Fibroblast of skin of abdomen (primary cell): ENCODE measurements around the gene GATD1.
A peak's percentile ranks its signal among the peaks of the same experiment; 100 is the strongest.

Source experiments
- DNase-seq: peaks from one replicate; pipeline ENCODE4 v3.0.0-alpha.2; 2013

Gene GATD1

DNA sequence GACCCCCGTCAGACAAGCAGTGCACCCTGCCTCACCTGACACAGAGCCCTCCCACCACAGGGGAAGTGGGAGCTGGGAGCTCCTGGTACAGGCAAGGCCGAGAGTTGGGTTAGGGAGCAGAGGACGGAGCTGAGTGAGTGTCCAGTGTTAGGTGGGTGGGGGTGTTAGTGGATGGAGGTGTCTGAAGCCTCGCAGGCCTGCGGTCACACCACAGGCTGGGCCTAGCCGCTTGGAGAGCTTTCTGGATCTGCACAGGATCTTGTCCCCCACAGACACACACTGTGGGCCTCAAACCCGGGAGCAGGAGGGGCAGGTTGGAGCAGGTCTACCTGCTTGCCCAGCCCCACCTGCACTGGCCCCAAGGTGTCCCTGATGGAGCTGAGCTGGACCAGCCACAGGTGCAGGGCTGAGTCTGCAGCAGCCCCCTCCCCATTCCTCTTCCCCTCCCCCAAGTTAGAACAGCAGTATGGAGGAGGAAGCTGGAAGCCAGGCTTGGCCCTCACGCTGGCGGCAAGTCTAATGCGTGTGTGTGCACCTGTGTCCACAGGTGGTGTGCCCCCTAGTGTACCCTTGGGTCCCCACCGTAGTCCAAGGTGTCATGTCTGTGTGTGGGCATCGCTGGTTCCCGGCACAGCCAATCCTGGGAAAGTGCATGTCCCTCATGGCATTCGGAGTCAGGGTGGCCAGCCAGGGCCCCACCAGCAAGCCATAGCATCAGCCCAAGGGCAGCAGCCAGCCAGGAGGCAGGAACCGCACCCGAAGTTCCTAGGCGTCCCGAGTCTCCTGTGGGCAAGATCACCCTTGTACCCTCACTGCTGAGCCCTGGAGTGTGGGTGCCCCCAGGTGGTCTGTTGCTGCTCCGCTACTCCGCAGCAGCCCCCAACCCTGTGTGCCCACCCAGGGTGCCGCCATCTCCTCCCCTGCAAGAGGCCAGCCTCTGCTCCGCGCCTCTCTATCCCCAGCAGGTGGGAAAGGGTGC is 2.0 kb upstream of the GATD1 start:
- DNase-seq, result no peak

DNA sequence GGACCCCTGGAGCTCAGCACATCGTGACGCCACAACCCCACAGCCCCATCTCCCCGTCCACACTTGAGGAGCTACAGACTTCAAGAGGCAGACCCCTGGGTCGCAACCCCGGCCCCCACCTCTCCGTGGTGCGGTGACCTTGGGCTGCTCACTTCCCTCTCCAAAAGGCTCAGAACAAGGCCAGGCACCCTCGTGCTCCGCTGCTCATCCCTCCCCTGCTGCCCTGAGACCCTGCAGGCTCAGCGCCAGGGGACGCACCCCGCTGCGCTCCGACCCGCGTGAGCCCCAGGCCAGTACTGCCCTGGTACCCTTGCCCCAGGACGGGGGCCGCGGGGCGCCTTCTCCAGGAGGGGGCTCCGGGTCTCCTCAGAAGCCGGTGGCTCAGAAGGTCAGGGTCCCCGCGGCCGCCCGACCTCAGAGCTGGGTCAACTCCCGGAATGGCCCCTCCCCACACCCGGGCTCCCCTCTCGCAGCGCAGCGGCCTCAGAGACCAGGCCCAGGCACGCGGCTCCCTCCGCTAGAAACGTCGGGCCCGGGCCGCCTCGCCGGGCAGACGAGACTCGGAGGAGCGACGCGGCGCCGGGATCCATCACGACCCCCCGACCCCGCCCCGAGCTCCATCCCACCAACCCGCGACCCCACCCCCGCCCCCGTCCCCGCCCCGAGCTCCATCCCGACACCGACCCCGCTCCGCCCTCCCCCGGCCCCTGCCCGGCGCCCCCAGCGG is 563 bp downstream of the GATD1 start:
- DNase-seq, result no peak

DNA sequence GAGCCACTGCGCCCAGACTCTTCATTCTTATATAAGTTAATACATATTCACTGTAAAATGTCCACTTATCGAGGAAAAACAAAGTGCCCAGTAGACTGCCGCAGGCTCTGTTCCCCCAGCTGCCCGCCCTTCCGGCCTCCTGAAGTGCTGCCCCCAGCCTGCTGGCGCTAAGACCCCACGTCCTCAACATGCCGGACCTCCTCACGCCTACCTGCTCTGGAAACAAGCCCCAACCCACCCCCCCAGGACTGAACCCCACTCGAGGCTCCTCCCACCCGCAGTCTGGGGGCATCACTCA is 1.1 kb downstream of the GATD1 start:
- DNase-seq, result no peak

DNA sequence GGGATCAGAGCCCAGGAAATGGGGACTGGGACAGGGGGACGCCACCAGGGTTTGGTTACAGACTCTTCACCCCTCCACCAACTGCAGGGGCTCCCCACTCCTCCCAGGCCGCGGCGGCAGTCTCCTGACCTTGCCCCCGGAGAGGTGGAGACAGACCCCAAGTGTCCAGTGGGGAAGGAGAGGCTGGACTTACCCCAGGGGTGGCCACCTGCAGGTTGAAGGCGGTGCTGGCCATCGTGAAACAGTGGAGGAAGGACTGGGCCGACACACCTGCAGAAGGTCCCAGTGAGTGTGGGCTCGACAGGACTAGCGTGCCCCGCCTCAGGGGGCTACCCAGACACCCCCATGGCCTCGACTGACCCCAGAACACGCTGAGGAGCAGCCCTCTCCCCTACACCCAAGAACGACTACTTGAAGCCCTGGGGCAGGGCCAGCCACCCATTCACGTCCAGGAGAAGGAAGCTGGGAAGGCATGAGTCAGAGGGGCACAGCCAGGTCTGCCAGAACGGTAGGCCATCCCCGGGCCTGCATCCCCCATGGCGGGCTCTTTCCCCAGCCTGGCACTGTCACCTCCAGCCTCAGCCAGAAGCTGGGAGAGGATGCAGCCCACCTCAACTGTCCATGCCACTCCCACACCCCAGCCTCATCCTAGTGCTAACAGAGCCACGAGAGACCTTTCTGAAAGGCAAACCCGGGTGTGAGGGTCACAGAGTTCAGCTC is 2.3 kb downstream of the GATD1 start:
- no peak for DNase-seq

DNA sequence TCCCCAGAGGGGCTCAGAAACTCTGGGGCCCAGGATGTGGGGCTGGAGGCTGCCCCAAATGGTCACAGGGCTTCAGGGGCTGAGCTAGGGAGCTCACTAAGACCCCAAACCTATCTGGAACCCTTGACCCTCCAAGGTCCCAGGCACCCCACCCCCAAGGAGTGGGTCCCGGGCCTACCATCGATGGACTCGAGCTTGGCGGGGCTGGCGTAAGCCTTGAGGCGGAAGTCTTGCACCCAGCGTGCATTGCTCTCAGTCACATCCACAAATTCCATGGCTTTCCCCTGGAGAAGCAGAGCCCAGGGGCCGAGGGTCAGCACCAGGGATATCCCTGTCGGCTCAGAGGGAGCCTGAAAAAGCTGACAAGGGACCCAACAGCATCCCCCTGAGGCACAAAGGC is 3.5 kb downstream of the GATD1 start:
- DNase-seq, result no peak

DNA sequence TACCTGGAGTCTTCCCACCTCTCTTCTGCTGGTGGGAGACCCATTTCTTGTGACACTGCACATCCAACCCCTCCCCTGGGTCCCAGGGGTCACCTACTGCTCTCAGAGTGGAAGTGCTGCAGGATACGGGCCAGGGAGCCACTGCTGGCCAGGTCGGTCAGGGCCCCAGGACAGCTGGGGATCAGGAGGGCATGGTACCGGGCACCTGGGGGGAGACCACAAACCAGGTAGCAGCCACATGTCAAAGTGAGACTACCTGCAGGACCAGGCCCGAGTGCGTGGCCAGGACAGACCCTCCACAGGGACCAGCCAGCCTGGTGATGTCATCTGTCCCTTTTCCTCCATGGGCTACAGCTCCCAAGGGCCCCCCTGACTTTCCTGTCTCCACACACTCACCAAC is 3.9 kb downstream of the GATD1 start:
- no peak for DNase-seq

DNA sequence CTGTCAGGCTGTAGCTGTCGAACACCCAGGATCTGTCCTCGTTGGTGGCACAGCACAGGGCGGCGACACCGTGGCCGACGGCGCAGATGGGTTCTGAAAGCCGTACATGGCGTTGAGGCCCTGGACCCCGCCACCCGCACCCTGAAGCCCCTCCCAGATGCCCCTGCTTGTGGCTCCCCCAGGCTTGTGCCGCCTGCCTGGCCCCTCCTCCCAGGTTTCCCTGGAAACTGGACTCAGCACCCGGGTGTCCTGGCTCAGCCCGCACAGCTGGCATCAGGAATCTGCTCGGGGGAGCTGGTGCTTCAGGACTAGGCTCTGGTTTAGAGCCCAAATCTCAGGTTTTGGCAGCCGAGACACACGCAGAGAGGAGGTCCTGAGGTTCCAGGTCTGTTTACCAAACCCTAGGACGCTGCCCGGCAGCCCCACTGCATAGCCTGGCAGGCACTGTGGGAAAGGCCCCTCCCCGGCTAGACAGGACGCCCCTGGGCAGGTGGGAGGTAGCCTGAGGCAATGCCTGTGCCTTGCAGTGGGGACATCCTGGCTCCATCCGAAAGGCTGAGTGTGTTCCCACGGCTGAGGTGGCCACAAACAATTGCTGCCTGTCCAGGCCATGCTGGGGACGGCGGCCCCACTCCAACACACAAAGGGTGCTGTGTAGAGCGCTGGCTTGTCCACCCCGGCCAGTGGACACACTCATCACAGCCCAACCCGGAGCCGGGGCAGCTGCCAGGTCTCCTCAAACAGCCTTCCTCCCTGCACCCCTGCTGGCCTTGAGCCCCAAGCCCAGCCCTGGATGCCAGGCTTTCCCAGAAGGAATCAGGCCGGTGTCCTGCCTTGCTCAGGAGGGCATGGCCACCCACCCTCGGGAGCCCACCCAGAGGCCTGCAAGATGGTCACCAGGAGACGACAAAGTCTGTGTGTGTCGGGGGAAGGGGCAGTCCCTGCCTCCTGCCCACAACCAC is 4.6 kb downstream of the GATD1 start:
- no peak for DNase-seq

DNA sequence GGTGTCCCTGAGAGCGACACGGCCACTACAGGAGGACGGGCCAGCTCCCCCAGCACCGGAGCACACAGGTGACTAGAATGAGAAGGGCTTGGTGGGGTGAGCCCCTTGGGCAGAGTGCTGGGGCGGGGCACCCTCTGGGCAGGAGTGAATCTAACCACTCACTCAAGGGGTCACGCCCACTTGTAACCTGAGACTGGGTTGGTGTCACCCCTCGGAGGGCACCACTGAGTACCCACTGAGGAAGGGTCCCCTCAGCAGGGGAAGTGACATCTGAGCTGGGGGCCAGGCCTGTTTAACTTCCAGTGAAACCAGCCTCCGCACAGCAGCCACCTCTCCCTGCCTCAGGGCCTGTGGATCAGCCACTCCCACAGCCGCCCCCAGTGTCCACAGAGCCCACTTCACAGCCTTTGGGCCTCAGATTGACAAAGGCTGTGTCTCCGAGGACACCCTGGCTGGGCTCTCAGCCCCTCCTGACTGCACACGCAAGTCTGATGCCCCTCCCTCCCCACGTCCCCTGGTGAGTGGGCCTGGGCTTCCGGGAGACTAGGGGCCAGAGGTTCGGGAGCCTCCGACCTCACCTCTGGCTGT is 5.6 kb downstream of the GATD1 start:
- no peak for DNase-seq

DNA sequence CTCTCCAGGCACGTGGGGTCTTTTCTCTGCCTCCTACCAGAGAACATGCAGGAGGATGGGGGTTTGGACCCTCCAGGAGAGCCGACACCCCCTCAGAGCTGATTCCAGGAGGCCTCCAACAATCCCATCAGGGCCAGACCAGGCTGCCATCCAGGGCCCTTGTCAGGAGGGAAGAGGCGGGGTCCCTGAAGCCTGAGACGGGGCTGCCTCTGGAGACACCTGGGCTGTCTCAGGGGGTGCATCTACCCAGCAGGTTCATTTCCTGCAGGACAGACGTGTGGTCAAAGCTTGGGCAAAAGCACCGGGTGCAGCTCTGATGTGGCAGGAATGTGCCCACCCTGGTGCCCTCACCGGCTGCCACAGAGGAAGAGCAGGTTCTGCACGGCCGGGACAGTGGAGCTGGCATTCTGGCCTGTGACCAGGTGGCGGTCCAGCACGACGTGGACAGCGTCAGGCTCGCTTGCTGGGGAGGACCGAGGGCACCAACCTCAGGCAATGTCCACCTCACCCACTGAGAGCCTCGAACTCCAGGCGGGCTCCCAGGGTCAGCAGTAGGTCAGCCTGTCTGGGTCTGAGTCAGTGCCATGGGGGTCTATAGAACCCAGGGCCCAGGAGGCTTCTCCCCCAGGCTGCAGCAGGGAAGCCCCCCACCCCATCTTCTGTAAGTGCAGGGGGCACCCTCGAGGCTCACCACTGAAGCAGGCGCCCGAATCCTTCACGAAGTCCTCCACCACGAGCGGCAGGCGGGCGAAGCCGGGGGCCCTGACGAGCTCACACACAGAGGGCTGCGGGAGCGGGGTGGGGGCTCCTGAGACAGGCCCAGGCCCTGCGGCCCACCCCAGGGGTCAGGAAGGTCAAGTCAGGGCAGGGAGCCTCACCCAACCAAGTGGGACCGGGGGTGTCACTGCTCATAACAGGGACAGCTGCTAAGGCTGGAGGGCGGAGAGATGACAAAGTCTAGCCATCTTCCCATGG is 6.4 kb downstream of the GATD1 start:
- DNase-seq, result no peak

DNA sequence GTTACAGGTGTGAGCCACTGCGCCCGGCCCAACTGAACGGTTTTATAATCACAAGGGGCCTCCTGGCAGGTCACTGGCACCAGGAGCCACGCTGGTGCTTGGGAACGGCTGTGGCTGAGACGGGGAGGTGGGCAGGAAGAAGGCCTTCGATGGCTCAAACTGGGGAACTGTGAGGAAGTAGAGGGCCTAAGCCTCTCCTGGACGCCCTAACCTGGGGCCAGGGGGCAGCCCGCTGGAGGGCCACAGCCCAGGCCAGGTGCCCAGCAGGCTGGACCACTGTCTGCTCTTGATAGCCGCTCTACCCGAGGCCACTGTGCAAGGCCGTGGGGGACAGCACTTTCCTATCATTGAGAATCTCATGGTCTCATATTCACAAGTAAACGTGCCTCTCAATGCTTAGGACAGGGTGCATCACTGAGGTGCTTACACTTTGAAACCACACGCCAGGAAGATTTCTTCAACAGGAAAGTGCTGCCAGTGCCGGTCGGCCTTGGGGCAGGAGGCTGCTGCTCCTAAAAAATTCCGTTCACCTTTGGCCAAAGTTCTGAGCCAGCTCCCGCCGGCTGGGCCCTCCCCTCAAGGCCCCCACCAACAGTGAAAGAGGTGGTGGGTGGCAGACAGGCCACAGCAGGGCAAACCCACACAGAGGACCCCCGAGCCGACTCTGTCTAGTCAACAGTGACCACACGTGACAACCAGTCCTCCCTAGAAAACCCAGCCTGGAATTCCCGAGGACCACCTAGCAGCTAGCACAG is 7.2 kb downstream of the GATD1 start:
- DNase-seq, result no peak

DNA sequence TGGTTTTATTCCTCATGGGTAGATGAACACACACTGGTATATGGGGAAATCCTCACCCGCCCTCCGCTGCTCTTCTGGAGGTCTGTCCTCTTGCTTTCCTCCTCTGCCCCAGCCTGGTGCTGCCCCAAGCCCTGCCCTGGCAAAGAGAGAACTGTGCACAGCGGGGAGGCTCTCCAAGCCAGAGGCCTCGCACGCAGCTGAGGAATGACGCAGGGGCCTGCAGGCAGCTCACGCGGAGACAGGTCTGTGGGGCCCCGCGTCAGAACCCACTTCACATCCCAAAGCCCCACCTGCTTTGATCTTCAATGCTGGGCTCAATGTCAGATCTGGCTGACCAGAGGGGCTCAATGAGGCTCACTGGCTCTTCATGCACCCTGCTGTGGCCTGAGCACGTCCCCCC is 10.0 kb downstream of the GATD1 start:
- DNase-seq, result no peak

DNA sequence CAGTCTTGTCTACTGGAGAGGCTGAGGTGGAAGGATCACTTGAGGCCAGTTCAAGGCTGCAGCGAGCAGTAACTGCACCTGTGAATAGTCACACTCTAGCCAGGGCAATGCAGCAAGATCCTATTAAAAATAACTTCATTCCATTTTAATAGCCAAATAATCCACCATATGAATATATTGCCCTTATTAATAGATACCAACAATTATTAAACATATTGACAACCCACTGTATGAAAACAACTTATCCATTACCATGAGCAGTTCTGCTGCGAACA is 10.4 kb downstream of the GATD1 start:
- no peak for DNase-seq

DNA sequence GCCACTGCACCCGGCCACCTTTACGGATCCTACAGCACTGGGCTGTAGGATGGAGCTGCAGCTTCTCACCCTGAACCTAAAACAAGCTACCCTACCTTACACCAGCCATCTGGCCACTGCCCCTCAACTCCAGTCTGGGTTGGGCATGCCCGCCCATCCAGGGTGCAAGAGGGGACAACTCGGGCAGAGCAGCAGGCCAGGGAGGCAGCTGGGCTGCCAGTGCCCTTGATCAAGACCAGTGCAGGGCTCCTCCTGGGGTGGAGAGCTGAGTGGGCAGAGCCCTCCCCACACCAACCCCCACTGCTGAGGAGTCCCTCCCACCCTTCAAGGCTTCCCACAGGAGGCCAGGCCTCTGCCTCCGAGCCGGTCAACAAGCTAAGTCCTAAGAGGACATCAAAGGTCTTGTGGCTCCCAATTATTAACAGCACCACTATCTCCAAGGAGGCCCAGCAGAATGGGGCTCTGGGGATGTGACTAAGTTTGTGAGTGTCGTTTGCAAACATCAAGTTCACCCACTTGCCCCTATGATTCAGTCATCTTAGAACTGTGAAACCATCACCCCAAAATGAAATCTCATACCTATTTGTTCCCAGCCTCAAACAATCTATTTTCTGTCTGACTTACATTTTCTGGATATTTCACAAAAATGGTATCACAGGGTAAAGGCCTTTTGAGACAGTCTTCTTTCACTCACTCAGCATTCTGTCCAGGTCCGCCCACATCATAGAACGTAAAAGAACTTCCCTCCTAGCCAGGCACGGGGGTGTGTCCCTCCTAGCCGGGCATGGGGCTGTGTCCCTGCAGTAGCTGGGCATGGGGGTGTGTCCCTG is 11.0 kb downstream of the GATD1 start:
- no peak for DNase-seq

DNA sequence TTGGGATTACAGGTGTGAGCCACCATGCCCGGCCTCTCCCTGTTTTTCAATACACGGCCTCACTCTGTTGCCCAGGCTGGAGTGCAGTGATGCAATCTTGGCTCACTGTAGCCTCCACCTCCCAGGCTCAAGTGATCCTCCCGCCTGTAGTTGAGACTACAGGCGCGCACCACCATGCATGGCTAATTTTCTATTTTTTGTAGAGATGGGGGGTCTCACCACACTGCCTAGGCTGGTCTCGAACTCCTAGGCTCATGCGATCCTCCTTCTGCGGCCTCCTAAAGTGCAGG is 11.5 kb downstream of the GATD1 start:
- DNase-seq, result no peak

DNA sequence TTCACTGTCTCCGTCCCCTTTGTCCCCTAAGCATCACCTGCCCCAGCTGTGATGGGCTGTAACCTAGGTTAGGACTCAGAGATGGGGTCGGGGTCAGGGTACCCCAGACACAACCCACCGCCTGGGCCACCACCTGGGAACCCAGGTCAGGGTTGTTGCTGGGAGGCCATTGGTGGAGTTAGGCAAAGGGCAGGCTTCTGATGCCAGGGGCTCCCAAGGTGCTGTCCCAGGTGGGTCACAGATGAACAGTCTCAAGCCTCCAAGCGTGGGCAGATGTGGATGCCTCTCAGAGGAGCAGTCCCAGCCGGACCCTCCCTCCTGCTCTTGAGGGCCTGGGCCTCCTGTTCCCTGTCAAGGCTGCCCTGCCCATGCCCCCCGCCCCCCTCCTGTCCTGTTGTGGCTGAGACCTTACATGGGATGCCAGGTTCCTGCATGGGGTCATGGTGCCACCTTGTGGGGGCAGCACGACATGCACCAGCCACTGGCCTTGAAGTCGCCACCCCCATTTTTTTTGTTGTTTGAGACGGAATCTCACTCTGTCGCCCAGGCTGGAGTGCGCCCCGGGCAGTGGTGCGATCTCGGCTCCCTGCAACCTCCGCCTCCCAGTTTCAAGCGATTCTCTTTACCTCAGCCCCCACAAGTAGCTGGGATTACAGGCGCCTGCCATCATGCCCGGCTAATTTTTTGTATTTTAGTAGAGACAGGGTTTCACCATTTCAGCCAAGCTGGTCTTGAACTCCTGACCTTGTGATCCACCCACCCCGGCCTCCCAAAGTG is 12.1 kb downstream of the GATD1 start:
- peak; percentile 36 for DNase-seq

DNA sequence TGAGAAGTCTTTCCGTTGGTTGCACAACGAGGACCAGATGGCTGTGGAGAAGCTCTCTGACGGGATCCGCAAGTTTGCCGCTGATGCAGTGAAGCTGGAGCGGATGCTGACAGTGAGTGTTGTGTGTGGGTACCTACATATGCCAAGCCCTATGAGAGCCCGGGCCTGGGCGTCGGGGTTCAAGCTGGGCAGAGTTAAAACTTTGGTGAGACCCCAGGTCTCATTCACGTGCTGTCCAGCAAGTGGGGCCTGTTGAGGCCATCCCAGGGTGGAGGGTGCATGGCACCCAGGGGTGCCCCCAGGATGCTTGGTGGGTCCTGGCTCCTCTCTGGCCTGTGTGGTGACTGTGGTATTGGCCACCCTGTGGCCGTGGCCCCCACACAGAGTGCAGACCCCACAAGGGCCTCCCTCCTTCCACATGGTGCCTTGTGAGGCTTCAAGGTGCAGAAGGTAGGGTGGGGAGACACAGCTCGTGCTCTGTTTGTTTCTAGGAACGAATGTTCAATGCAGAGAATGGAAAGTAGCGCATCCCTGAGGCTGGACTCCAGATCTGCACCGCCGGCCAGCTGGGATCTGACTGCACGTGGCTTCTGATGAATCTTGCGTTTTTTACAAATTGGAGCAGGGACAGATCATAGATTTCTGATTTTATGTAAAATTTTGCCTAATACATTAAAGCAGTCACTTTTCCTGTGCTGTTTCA is 12.8 kb downstream of the GATD1 start:
- no peak for DNase-seq

DNA sequence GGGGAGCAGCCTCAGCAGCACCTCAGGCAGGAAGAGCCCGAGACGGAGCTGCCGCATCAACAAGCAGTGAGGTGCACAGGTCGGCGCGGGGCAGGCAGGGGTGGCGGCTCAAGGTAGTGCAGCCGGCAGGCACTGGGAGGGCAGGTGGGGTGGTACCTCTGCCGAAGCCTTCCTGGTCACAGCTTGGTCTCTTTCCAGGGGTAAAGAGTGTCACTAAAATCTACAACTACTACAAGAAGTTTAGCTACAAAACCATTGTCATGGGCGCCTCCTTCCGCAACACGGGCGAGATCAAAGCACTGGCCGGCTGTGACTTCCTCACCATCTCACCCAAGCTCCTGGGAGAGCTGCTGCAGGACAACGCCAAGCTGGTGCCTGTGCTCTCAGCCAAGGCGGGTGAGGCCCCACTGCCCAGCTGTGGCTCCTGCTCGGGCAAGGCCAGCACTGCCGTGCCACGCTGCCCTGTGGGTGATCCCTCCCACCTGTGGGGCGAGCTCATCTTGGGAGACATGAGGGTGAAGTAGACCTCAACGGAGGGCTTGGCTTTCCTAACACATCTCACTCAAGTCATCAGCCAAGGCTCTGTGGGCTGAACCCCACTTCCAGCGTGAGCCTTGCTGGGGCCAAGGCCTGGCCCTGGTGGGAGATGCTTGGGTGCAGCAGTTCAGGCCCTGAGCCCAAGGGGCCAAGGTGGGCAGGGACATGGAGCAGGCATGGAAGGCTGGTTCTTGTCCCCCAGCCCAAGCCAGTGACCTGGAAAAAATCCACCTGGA is 13.6 kb downstream of the GATD1 start:
- no peak for DNase-seq
